PC-9 (cell line): Measurements from ENCODE around the gene IL1RAPL1. TPM values are rescaled to one million over a fixed set of nuclear protein-coding genes. Genes with fewer than 3 reads are reported as not detected.

ENCODE experiments used
- BruUV-seq: library from RNA; stranded (reverse); fragments of 400-500 nt; replicated peaks from 2 replicates; lab custom pipeline; 2021; lab: Mats Ljungman, UMichigan
- CTCF ChIA-PET: fragments of 300-600 bp; sonication (Branson Sonifier 250); formaldehyde crosslinking; loops from one replicate; lab custom pipeline; 2022; ENCODE audit warnings: antibody characterized with exemption; lab: Charles Lee
- POLR2A ChIA-PET: fragments of 300-600 bp; sonication (Branson Sonifier 250); formaldehyde crosslinking; loops from one replicate; lab custom pipeline; 2022; ENCODE audit warnings: antibody characterized with exemption; ENCODE audit not compliant: unreplicated experiment; lab: Charles Lee
- DNase-seq, 2 experiments: peaks; one replicate each; pipeline versions ENCODE4 v3.0.0 to v3.0.0-alpha.2; 2015 to 2022; ENCODE audit warnings: mixed read lengths in 1 of 2
- H2AFZ ChIP-seq: fragments of 200-600 bp; sonication (generic); 2 replicates; pipeline ENCODE4 v1.8.1; 2017; ENCODE audit warnings: antibody characterized with exemption
- H3F3A ChIP-seq: fragments of 200-600 bp; sonication (generic); 2 replicates; pipeline ENCODE4 v1.8.1; 2017; ENCODE audit warnings: antibody characterized with exemption, mild to moderate bottlenecking, low read depth; ENCODE audit not compliant: insufficient read depth
- H3K27ac ChIP-seq: fragments of 200-600 bp; sonication (generic); 2 replicates; pipeline ENCODE4 v1.6.1; 2016; ENCODE audit warnings: mixed run types
- H3K27me3 ChIP-seq: fragments of 200-600 bp; sonication (generic); 2 replicates; pipeline ENCODE4 v1.6.1; 2016; ENCODE audit warnings: low read depth, mixed run types; ENCODE audit not compliant: insufficient read depth
- H3K36me3 ChIP-seq: fragments of 200-600 bp; sonication (generic); 2 replicates; pipeline ENCODE4 v1.6.1; 2016; ENCODE audit warnings: low read depth, mixed run types
- H3K4me1 ChIP-seq: fragments of 200-600 bp; sonication (generic); replicated peaks from 2 replicates; pipeline ENCODE4 v1.6.1; 2016; ENCODE audit warnings: mixed run types; ENCODE audit not compliant: insufficient read depth
- H3K4me2 ChIP-seq: fragments of 200-600 bp; sonication (generic); 2 replicates; pipeline ENCODE4 v1.6.1; 2017; ENCODE audit warnings: mixed run types
- H3K4me3 ChIP-seq: fragments of 200-600 bp; sonication (generic); 2 replicates; pipeline ENCODE4 v1.6.1; 2016; ENCODE audit warnings: mixed run types
- H3K79me2 ChIP-seq: fragments of 200-600 bp; sonication (generic); 2 replicates; pipeline ENCODE4 v1.6.1; 2017; ENCODE audit warnings: low read depth, mixed run types
- H3K9me2 ChIP-seq: fragments of 200-600 bp; sonication (generic); 2 replicates; pipeline ENCODE4 v1.8.1; 2017; ENCODE audit warnings: mild to moderate bottlenecking; ENCODE audit not compliant: insufficient read depth
- H3K9me3 ChIP-seq: fragments of 200-600 bp; sonication (generic); 2 replicates; pipeline ENCODE4 v1.8.1; 2016; ENCODE audit warnings: low read depth; ENCODE audit not compliant: insufficient read depth
- H4K20me1 ChIP-seq: fragments of 200-600 bp; sonication (generic); 2 replicates; pipeline ENCODE4 v1.8.1; 2017; ENCODE audit not compliant: insufficient read depth
- EZH2 ChIP-seq: fragments of 200-600 bp; sonication (generic); IDR thresholded peaks from 2 replicates; pipeline ENCODE4 v1.8.0; 2017; ENCODE audit warnings: antibody characterized with exemption, low read depth
- intact Hi-C: fragments of 100-400 bp; cut with micrococcal nuclease; formaldehyde crosslinking; loops from one replicate; pipeline ENCODE4 v1.10.0; 2022; ENCODE audit not compliant: unreplicated experiment
- total RNA-seq: library from RNA; stranded (reverse); gene quantifications from 2 replicates; pipeline ENCODE4 v1.2.3, GENCODE V29; 2021
- TF ChIP-seq, protein P1 (sequence below): fragments of 200-600 bp; sonication (generic); conservative IDR thresholded peaks from 2 replicates; pipeline ENCODE4 v1.6.1; 2017; ENCODE audit warnings: mixed run types, antibody characterized with exemption, mild to moderate bottlenecking, moderate library complexity

The IL1RAPL1 gene
- total RNA-seq, 1 experiment from 2014 or later: 0.26 TPM

GRCh38 chrX:28576117-28576516 is 11.1 kb upstream of the IL1RAPL1 start:
- Histone ChIP-seq H4K20me1 (no peaks in the 10 kb centered on the region), H3K4me2 (no peak overlapping the region), H3K4me3 (no peak overlapping the region), H3K9me2 (no peaks in the 10 kb centered on the region), H3K27me3 (no peaks in the 10 kb centered on the region), H2AFZ (no peak overlapping the region), H3K79me2 (no peaks in the 10 kb centered on the region), H3K4me1 (no peaks in the 10 kb centered on the region), H3K27ac (no peak overlapping the region), H3F3A (no peaks in the 10 kb centered on the region), H3K9me3 (no peaks in the 10 kb centered on the region), H3K36me3 (no peaks in the 10 kb centered on the region)
- intact Hi-C loops: no loop called here
- no TSS peak for BruUV-seq
- DNase-seq: no peak
- TF ChIP-seq, protein P1, sequence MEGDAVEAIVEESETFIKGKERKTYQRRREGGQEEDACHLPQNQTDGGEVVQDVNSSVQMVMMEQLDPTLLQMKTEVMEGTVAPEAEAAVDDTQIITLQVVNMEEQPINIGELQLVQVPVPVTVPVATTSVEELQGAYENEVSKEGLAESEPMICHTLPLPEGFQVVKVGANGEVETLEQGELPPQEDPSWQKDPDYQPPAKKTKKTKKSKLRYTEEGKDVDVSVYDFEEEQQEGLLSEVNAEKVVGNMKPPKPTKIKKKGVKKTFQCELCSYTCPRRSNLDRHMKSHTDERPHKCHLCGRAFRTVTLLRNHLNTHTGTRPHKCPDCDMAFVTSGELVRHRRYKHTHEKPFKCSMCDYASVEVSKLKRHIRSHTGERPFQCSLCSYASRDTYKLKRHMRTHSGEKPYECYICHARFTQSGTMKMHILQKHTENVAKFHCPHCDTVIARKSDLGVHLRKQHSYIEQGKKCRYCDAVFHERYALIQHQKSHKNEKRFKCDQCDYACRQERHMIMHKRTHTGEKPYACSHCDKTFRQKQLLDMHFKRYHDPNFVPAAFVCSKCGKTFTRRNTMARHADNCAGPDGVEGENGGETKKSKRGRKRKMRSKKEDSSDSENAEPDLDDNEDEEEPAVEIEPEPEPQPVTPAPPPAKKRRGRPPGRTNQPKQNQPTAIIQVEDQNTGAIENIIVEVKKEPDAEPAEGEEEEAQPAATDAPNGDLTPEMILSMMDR: no peak
- TF ChIP-seq EZH2: no peak
- ChIA-PET POLR2A (no interaction called here), CTCF (no interaction called here)

DNA sequence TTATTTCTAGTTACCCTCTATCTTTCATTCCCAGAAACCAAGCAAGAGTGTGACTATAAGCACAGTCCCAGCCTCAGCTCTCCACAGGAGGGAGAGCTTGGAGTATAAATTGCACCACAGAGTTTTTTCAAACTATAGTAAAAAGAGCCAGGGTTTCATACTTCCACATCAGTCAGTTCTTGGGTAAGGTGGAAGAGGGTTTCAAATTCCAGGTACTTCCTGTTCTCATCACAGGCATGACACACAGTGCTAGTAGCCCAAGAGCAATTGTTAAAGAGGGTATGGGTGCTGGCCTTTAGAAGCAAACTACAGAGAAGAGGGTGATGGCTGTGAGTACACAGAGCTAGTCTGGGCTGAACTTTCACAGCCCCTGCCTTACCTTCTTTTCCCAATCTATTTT is 5.7 kb upstream of the IL1RAPL1 start:
- H3K27me3 ChIP-seq: no peaks in the 10 kb centered on the region
- no peak overlapping the region for H3K27ac ChIP-seq
- no peaks in the 10 kb centered on the region for H3F3A ChIP-seq
- intact Hi-C loops: no loop called here
- H3K36me3 ChIP-seq: no peaks in the 10 kb centered on the region
- TF ChIP-seq EZH2: no peak
- TF ChIP-seq, protein P1: no peak
- no peaks in the 10 kb centered on the region for H3K9me3 ChIP-seq
- no TSS peak for BruUV-seq
- no peak overlapping the region for H2AFZ ChIP-seq
- DNase-seq: no peak
- H3K9me2 ChIP-seq: no peaks in the 10 kb centered on the region
- no peaks in the 10 kb centered on the region for H3K4me1 ChIP-seq
- CTCF ChIA-PET: no interaction called here
- no peak overlapping the region for H3K4me3 ChIP-seq
- no peak overlapping the region for H3K4me2 ChIP-seq
- H4K20me1 ChIP-seq: no peaks in the 10 kb centered on the region
- H3K79me2 ChIP-seq: no peaks in the 10 kb centered on the region
- POLR2A ChIA-PET: no interaction called here

DNA sequence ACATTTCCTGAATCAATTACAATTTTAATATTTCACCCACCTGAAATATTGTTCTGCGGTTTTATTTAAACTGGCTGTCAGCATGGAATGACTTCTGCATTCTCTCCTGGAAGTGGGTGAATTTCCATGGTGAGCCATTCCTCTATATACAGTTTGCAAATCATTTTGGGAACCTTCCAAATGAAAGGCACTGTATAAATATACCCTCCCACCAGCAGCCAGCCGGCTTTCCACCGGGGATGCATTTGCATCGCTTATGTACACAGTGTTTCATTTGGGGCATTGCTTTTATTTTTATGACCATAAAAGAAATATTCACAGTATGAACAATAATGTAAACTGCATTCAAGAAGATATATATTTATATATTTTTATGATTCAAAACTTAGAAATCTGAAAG is 4.7 kb upstream of the IL1RAPL1 start:
- Histone ChIP-seq H3K9me3 (no peaks in the 10 kb centered on the region), H2AFZ (no peak overlapping the region), H3K27me3 (no peaks in the 10 kb centered on the region), H4K20me1 (no peaks in the 10 kb centered on the region), H3K4me1 (no peaks in the 10 kb centered on the region), H3K36me3 (no peaks in the 10 kb centered on the region), H3K4me3 (no peak overlapping the region), H3K27ac (no peak overlapping the region), H3K79me2 (no peaks in the 10 kb centered on the region), H3F3A (no peaks in the 10 kb centered on the region), H3K9me2 (no peaks in the 10 kb centered on the region), H3K4me2 (no peak overlapping the region)
- CTCF ChIA-PET: no interaction called here
- POLR2A ChIA-PET: no interaction called here
- no TSS peak for BruUV-seq
- no peak for TF ChIP-seq EZH2
- TF ChIP-seq, protein P1: no peak
- intact Hi-C loops: no loop called here
- no peak for DNase-seq
